HG02588 (cell line): ENCODE results near the gene ERMARD.
A peak's percentile ranks its signal among the peaks of the same experiment; 100 is the strongest.

Experiments
- ATAC-seq: cut with Tn5 transposase; IDR thresholded peaks from one replicate; pipeline ENCODE4 v1.9.1; 2021; ENCODE audit warnings: mild to moderate bottlenecking, moderate library complexity; ENCODE audit not compliant: unreplicated experiment

Gene ERMARD

GRCh38 chr6:169782966-169783365 is 31.5 kb downstream of the ERMARD start:
- no peak for ATAC-seq

GRCh38 chr6:169783401-169783800 is 32.0 kb downstream of the ERMARD start:
- no peak for ATAC-seq

GRCh38 chr6:169783971-169784820 is 32.8 kb downstream of the ERMARD start:
- no peak for ATAC-seq

- ATAC-seq = no peak
These were observed 33.5 kb downstream of the ERMARD start for GRCh38 chr6:169784821-169785340.

- no peak for ATAC-seq
These were observed 34.1 kb downstream of the ERMARD start for GRCh38 chr6:169785566-169785965.

- ATAC-seq = no peak
These were observed 34.9 kb downstream of the ERMARD start for GRCh38 chr6:169786349-169786748.

GRCh38 chr6:169787797-169788196 is 36.4 kb downstream of the ERMARD start:
- ATAC-seq = no peak

- no peak for ATAC-seq
These were observed 37.4 kb downstream of the ERMARD start for GRCh38 chr6:169788809-169789145.

GRCh38 chr6:169789146-169789943 is 37.9 kb downstream of the ERMARD start:
- ATAC-seq = no peak

GRCh38 chr6:169789944-169790927 is 38.8 kb downstream of the ERMARD start:
- peak; percentile 97 for ATAC-seq

GRCh38 chr6:169791721-169792131 is 40.3 kb downstream of the ERMARD start:
- no peak for ATAC-seq

GRCh38 chr6:169792306-169793015 is 41.0 kb downstream of the ERMARD start:
- no peak for ATAC-seq

- ATAC-seq = no peak
These were observed 42.0 kb downstream of the ERMARD start for GRCh38 chr6:169793408-169793807.

GRCh38 chr6:169794317-169795055 is 43.1 kb downstream of the ERMARD start:
- no peak for ATAC-seq

GRCh38 chr6:169795196-169795595 is 43.8 kb downstream of the ERMARD start:
- no peak for ATAC-seq

- no peak for ATAC-seq
These were observed 47.5 kb downstream of the ERMARD start for GRCh38 chr6:169798764-169799473.

GRCh38 chr6:169799474-169799926 is 48.1 kb downstream of the ERMARD start:
- no peak for ATAC-seq

GRCh38 chr6:169800116-169800667 is 48.8 kb downstream of the ERMARD start:
- ATAC-seq = no peak
